MM.1S (cell line): ENCODE results near the gene TBC1D3D.
"Not testable (repeated sequence)": the region's sequence is repeated elsewhere in the genome, so short reads cannot be mapped to it uniquely, and the experiment has no call there.

Experiments
- DNase-seq: peaks from one replicate; pipeline ENCODE4 v3.0.0-alpha.2; 2015
- H2AFZ ChIP-seq: fragments of 300-600 bp; sonication (generic); 2 replicates; pipeline ENCODE4 v1.6.0; 2016; ENCODE audit warnings: antibody characterized with exemption, low read length
- H3F3A ChIP-seq: fragments of 300-600 bp; sonication (generic); 2 replicates; pipeline ENCODE4 v1.6.1; 2016; ENCODE audit warnings: mild to moderate bottlenecking, antibody characterized with exemption, low read length, moderate library complexity, mixed read lengths; ENCODE audit not compliant: insufficient read depth
- H3K27ac ChIP-seq: fragments of 300-600 bp; sonication (generic); 2 replicates; pipeline ENCODE4 v1.5.1; 2016; ENCODE audit warnings: mild to moderate bottlenecking, low read length
- H3K27me3 ChIP-seq: fragments of 300-600 bp; sonication (generic); replicated peaks from 2 replicates; pipeline ENCODE4 v1.6.0; 2016; ENCODE audit warnings: low read length; ENCODE audit not compliant: insufficient read depth
- H3K36me3 ChIP-seq: fragments of 300-600 bp; sonication (generic); replicated peaks from 2 replicates; pipeline ENCODE4 v1.6.1; 2016; ENCODE audit warnings: mild to moderate bottlenecking, low read length, mixed read lengths; ENCODE audit not compliant: insufficient read depth
- H3K4me1 ChIP-seq: fragments of 300-600 bp; sonication (generic); 2 replicates; pipeline ENCODE4 v1.6.1; 2016; ENCODE audit warnings: low read length, mixed read lengths
- H3K4me2 ChIP-seq: fragments of 300-600 bp; sonication (generic); 2 replicates; pipeline ENCODE4 v1.6.0; 2016; ENCODE audit warnings: low read depth, low read length
- H3K4me3 ChIP-seq: fragments of 300-600 bp; sonication (generic); 2 replicates; pipeline ENCODE4 v1.5.1; 2016; ENCODE audit warnings: low read length, mixed read lengths
- H3K79me2 ChIP-seq: fragments of 300-600 bp; sonication (generic); 2 replicates; pipeline ENCODE4 v1.6.1; 2016; ENCODE audit warnings: mixed run types, low read length, mixed read lengths
- H3K9ac ChIP-seq: fragments of 300-600 bp; sonication (generic); 2 replicates; pipeline ENCODE4 v1.6.1; 2016; ENCODE audit warnings: low read length, mixed read lengths
- H3K9me2 ChIP-seq: fragments of 300-600 bp; sonication (generic); replicated peaks from 2 replicates; pipeline ENCODE4 v1.6.1; 2016; ENCODE audit warnings: mild to moderate bottlenecking, low read length, mixed read lengths; ENCODE audit not compliant: insufficient read depth
- H3K9me3 ChIP-seq: fragments of 300-600 bp; sonication (generic); replicated peaks from 2 replicates; pipeline ENCODE4 v1.6.1; 2016; ENCODE audit warnings: mild to moderate bottlenecking, low read length, mixed read lengths; ENCODE audit not compliant: insufficient read depth
- H4K20me1 ChIP-seq: fragments of 300-600 bp; sonication (generic); 2 replicates; pipeline ENCODE4 v1.6.1; 2016; ENCODE audit warnings: mild to moderate bottlenecking, low read length, moderate library complexity, mixed read lengths; ENCODE audit not compliant: insufficient read depth

The TBC1D3D gene

DNA sequence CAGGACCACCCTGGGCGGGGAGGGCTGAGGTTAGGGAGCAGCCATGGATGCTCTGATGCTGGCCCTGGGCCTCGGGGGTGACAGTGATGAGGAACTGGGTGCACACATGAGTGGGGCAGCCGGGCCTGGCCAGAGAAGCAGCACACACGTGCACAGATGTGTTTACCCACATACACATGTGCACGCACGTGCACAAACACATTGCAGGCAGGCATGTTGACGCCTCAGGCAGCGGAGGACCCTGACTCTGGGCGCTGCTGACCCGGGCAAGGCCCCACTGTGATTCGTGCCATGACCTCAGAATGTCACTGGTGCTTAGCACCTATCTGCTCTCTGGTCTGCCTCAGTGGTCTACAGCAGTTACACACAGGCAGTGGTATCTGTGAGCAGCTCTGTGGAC, at the start of gene TBC1D3D:
Gene TBC1D3D, plus strand, starts transcription at position 301 of the 400 bp plus-strand sequence. CDS start 1,585 bp downstream, outside the sequence.
- not testable (repeated sequence) for H3K9ac ChIP-seq, H3K9me2 ChIP-seq, H3K4me3 ChIP-seq, H3F3A ChIP-seq, DNase-seq, H3K9me3 ChIP-seq, H3K4me2 ChIP-seq, H3K4me1 ChIP-seq, H3K27ac ChIP-seq, H3K36me3 ChIP-seq, H3K27me3 ChIP-seq, H3K79me2 ChIP-seq, H2AFZ ChIP-seq, H4K20me1 ChIP-seq

- not testable (repeated sequence) for H4K20me1 ChIP-seq, H3K4me1 ChIP-seq, H3K9ac ChIP-seq, H2AFZ ChIP-seq, DNase-seq, H3K9me2 ChIP-seq, H3F3A ChIP-seq, H3K4me2 ChIP-seq, H3K79me2 ChIP-seq, H3K4me3 ChIP-seq, H3K27me3 ChIP-seq, H3K9me3 ChIP-seq, H3K36me3 ChIP-seq, H3K27ac ChIP-seq
These were observed 14.8 kb upstream of the TBC1D3D start, which contains the start of gene TBC1D3L for GRCh38 chr17:37988960-37989359. TBC1D3L (minus strand) TSS chr17:37989060; CDS start chr17:37987520, 1,540 bp downstream.
